ENCODE data around the gene CRYM. TPM values are rescaled to one million over a fixed set of nuclear protein-coding genes. Genes with fewer than 3 reads are reported as not detected.

CRYM gene
- total RNA-seq, 1 donor from 2014 or later: 70.0 TPM

- DNase-seq (no peak), ATAC-seq (ENCODE audit: poor library complexity) (no peak)
- intact Hi-C loops (cut with DNase I): no loop called here
Measured at GRCh38 chr16:21222495-21223337, 55.4 kb downstream of the CRYM start.

GRCh38 chr16:21219551-21219950 lies 58.5 kb downstream of the CRYM start:
- intact Hi-C loops (cut with DNase I): no loop called here
- no peak for ATAC-seq (ENCODE audit: poor library complexity)
- DNase-seq: no peak

- no peak for ATAC-seq (ENCODE audit: poor library complexity)
- no peak for DNase-seq
- intact Hi-C loops (cut with DNase I): no loop called here
Measured at GRCh38 chr16:21218153-21218552, 59.9 kb downstream of the CRYM start.

GRCh38 chr16:21217121-21217520 lies 61.0 kb downstream of the CRYM start:
- intact Hi-C loops (cut with DNase I): no loop called here
- DNase-seq: no peak
- no peak for ATAC-seq (ENCODE audit: poor library complexity)

- intact Hi-C loops (cut with DNase I): no loop called here
- no peak for ATAC-seq (ENCODE audit: poor library complexity)
- DNase-seq: no peak
Measured at GRCh38 chr16:21214086-21214485, 64.0 kb downstream of the CRYM start.

GRCh38 chr16:21211486-21211885 lies 66.6 kb downstream of the CRYM start, which contains the start of gene ZP2:
TSS of gene ZP2 (minus strand) at chr16:21211574. CDS start at chr16:21211547, 27 bp downstream.
- ATAC-seq (ENCODE audit: poor library complexity) (no peak), DNase-seq (no peak)
- intact Hi-C loops (cut with DNase I): no loop called here

Other genes with a start within 250 kb of the CRYM start
- gene DNAH3, start 127.4 kb downstream of the CRYM start, total RNA-seq: 0.89 TPM
- 148 TPM for gene LDAF1, start 119.6 kb downstream of the CRYM start, total RNA-seq
- gene ZP2, start 66.7 kb downstream of the CRYM start, total RNA-seq: not detected
- not detected for gene ANKS4B, start 44.6 kb downstream of the CRYM start, total RNA-seq